Gastroesophageal sphincter (tissue), 3 donors: Measurements from ENCODE around the gene AMELX.

Source experiments
- POLR2A ChIP-seq, 2 donors: fragments of 450-650 bp; IDR thresholded peaks; one replicate each; pipeline ENCODE4 v1.6.1; 2017; ENCODE audit warnings: antibody characterized with exemption in 2 of 2, mild to moderate bottlenecking in 2 of 2, moderate library complexity in 1 of 2
- POLR2AphosphoS5 ChIP-seq: sonication (generic); formaldehyde crosslinking; IDR thresholded peaks from one replicate; pipeline ENCODE4 v1.6.1; 2017; ENCODE audit warnings: antibody characterized with exemption
- TF ChIP-seq, protein P1 (sequence below), 4 experiments: fragments of 200-600 bp in 2 of 4; fragments of 450-650 bp in 2 of 4; sonication (generic) in 1 of 4; IDR thresholded peaks; one replicate each; pipeline ENCODE4 v1.5.1; 2017 to 2019; ENCODE audit warnings: antibody characterized with exemption in 4 of 4, mild to moderate bottlenecking in 2 of 4, moderate library complexity in 2 of 4

DNA sequence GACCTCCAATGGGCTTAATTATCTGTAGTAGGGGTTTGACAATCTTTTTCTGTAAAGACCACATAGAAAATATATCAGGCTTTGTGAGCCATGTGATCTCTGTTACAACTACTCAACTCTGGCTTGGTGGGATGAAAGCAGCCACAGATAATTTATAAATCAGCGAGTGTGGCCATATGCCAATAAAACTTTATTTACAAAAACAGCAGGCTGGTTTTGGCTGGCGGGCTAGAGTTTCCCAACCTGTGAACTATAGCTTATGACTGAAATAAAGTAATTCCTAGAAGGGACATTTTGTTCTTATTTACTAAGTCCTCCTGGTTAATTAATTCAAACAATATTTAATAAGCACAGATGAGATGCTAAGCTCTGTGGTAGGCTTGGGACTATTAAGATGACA lies 35.9 kb upstream of the AMELX start:
- TF ChIP-seq POLR2AphosphoS5 (no peak), POLR2A (IDR thresholded peaks at IDR 0.05) (no peak)
- TF ChIP-seq, protein P1, sequence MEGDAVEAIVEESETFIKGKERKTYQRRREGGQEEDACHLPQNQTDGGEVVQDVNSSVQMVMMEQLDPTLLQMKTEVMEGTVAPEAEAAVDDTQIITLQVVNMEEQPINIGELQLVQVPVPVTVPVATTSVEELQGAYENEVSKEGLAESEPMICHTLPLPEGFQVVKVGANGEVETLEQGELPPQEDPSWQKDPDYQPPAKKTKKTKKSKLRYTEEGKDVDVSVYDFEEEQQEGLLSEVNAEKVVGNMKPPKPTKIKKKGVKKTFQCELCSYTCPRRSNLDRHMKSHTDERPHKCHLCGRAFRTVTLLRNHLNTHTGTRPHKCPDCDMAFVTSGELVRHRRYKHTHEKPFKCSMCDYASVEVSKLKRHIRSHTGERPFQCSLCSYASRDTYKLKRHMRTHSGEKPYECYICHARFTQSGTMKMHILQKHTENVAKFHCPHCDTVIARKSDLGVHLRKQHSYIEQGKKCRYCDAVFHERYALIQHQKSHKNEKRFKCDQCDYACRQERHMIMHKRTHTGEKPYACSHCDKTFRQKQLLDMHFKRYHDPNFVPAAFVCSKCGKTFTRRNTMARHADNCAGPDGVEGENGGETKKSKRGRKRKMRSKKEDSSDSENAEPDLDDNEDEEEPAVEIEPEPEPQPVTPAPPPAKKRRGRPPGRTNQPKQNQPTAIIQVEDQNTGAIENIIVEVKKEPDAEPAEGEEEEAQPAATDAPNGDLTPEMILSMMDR (IDR thresholded peaks at IDR 0.05): no peak
